A673 (cell line): Measurements from ENCODE around the gene MYPN.

Experiments
- CTCF ChIP-seq: fragments of 300-800, 200-600 bp; sonication (generic); conservative IDR thresholded peaks from 2 replicates; pipeline ENCODE4 v1.5.1; 2017; ENCODE audit warnings: low read depth, mild to moderate bottlenecking, antibody characterized with exemption, low read length, moderate library complexity, mixed read lengths
- EZH2 ChIP-seq: fragments of 200-600 bp; sonication (generic); IDR thresholded peaks from 2 replicates; pipeline ENCODE4 v1.6.1; 2017; ENCODE audit warnings: borderline replicate concordance, low read depth, mild to moderate bottlenecking, mixed read lengths, antibody characterized with exemption, low read length; ENCODE audit not compliant: poor library complexity, severe bottlenecking

GRCh38 chr10:68132391-68132790 is 23.1 kb downstream of the MYPN start:
- TF ChIP-seq CTCF = no peak
- no peak for TF ChIP-seq EZH2
